ENCODE measurements around the gene RTL10. TPM values are rescaled to one million over a fixed set of nuclear protein-coding genes. Genes with fewer than 3 reads are reported as not detected.

RTL10 gene
- total and polyA plus RNA-seq, 2 of the 13 experiments (the other 11 are each of a cell fraction or from before 2014, with no cell fraction given) = 14.1 to 15.8 TPM

GRCh38 chr22:19840955-19841640 lies 13.6 kb downstream of the RTL10 start (continued):
- no peak for TF ChIP-seq TCF12 (IDR thresholded peaks at IDR 0.05)
- no peak for TF ChIP-seq TCF12 (CRISPR knock-in tag; IDR thresholded peaks at IDR 0.05)
- TF ChIP-seq TOPORS (CRISPR knock-in tag; IDR thresholded peaks at IDR 0.05) = no peak
- TF ChIP-seq ZNF740 (CRISPR knock-in tag; IDR thresholded peaks at IDR 0.05) = no peak
- TF ChIP-seq KDM1A (CRISPR knock-in tag; IDR thresholded peaks at IDR 0.05) = peak; percentile 39; the same call in 1 of the 2 replicates
- no peak for TF ChIP-seq MXD3 (CRISPR knock-in tag; IDR thresholded peaks at IDR 0.05)
- TF ChIP-seq ZMYM2 (CRISPR knock-in tag; IDR thresholded peaks at IDR 0.05) = no peak
- no peak for TF ChIP-seq IKZF1 (IDR thresholded peaks at IDR 0.05)
- no peak for TF ChIP-seq PRPF4 (IDR thresholded peaks at IDR 0.05; ENCODE audit: low read depth, low read length, poor library complexity, severe bottlenecking)
- peak; percentile 53; the same call in 1 of the 2 replicates for TF ChIP-seq NCOR1 (IDR thresholded peaks at IDR 0.05; ENCODE audit: borderline replicate concordance, low read length)
- 0 out of 2 replicates have a peak, but pooled peaks have one; percentile 21 for TF ChIP-seq PHF21A (CRISPR knock-in tag; IDR thresholded peaks at IDR 0.05)
- TF ChIP-seq ZNF260 (CRISPR knock-in tag; IDR thresholded peaks at IDR 0.05; ENCODE audit: borderline replicate concordance, low read depth) = no peak
- no peak for TF ChIP-seq TIGD3 (CRISPR knock-in tag; IDR thresholded peaks at IDR 0.05; ENCODE audit: borderline replicate concordance)
- 0 out of 4 replicates have a peak, but pooled peaks of 1 of the 2 experiments have one; percentile 30 for TF ChIP-seq POLR2A (IDR thresholded peaks at IDR 0.05; ENCODE audit: insufficient read depth in 1 of 2, low read depth in 2 of 2, low read length in 2 of 2)
- TF ChIP-seq ZBTB1 (CRISPR knock-in tag; IDR thresholded peaks at IDR 0.05; ENCODE audit: borderline replicate concordance) = no peak
- TF ChIP-seq ZNF276 (CRISPR knock-in tag; IDR thresholded peaks at IDR 0.05; ENCODE audit: low read depth) = no peak
- TF ChIP-seq REL (CRISPR knock-in tag; conservative IDR thresholded peaks at IDR 0.05) = no peak
- TF ChIP-seq ISL2 (CRISPR knock-in tag; IDR thresholded peaks at IDR 0.05) = 0 out of 2 replicates have a peak, but pooled peaks have one; percentile 25
- TF ChIP-seq NKX3-1 (CRISPR knock-in tag; IDR thresholded peaks at IDR 0.05) = no peak
- TF ChIP-seq AGO2 (optimal IDR thresholded peaks at IDR 0.05; ENCODE audit: low read depth, low read length) = no peak
- no peak for TF ChIP-seq ZKSCAN5 (CRISPR knock-in tag; IDR thresholded peaks at IDR 0.05)
- no peak for TF ChIP-seq ZNF841 (CRISPR knock-in tag; IDR thresholded peaks at IDR 0.05; ENCODE audit: borderline replicate concordance)
- no peak for TF ChIP-seq SETDB1 (CRISPR knock-in tag; IDR thresholded peaks at IDR 0.05; ENCODE audit: borderline replicate concordance)
- no peak for TF ChIP-seq NFATC3 (CRISPR knock-in tag; IDR thresholded peaks at IDR 0.05)
- peak; percentile 40 for TF ChIP-seq TEAD3 (CRISPR knock-in tag; optimal IDR thresholded peaks at IDR 0.05; ENCODE audit: borderline replicate concordance)
- TF ChIP-seq FLYWCH1 (CRISPR knock-in tag; IDR thresholded peaks at IDR 0.05) = no peak
- TF ChIP-seq DNMT1 (CRISPR knock-in tag; IDR thresholded peaks at IDR 0.05) = no peak
- TF ChIP-seq ETV5 (CRISPR knock-in tag; IDR thresholded peaks at IDR 0.05; ENCODE audit: borderline replicate concordance) = no peak
- no peak for TF ChIP-seq SIN3A (IDR thresholded peaks at IDR 0.05; ENCODE audit: borderline replicate concordance, low read depth, low read length)
- no peak for TF ChIP-seq KLF13 (CRISPR knock-in tag; IDR thresholded peaks at IDR 0.05)

Data from HepG2 (cell line).